ENCODE results near the gene TMC1.
"Not testable (repeated sequence)": the region's sequence is repeated elsewhere in the genome, so short reads cannot be mapped to it uniquely, and the experiment has no call there.

The TMC1 gene

GRCh38 chr9:72524820-72525540 lies 3.6 kb downstream of the TMC1 start:
- DNase-seq (ENCODE audit: insufficient read length, low spot score) (peak; percentile 84), FAIRE-seq (peak; percentile 91)

DNA sequence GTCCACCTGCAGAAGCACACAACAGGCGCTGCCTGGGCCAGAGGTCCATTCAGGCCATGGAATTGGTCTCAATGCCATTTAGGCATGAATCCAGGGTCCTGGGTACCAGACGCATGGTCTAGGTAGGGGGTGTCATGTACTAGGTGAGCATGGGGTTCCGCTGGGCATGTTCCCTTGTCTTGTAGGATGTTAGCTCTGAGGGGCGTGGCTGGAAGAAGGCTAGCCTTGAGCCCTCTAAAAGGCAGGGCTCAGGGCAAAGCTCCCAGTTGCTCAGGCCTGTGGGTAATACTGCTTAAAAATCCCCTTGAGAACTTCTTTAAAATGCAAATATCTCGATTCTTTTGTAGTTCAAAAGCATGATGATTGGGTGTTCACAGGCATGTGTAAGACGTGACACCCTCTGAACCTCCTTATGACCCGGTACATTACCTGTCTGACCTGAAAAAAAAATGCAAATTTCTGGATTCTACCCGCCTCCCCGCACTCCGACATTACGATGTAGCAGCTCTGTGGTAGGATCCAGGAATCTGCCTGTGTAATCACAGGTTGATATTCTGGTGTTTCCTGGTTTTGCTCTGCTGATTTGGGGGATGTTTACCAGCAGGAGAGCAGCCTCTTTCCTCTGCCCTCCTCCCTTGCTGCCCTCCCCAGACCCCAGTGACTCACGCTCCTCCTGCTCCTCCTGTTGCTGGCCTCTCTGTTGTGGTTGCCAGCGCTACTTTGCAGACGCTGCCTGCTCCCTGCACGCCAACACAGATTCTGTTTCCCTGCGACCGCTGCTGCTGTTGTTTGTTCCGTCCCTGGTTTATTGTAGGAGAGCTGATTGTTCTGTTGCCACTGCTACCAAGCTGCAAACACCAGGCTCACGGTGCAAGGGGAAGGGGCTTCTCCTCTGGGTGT lies 5.7 kb downstream of the TMC1 start:
- DNase-seq (ENCODE audit: insufficient read length, low spot score) (peak; percentile 67), FAIRE-seq (peak; percentile 94)

DNA sequence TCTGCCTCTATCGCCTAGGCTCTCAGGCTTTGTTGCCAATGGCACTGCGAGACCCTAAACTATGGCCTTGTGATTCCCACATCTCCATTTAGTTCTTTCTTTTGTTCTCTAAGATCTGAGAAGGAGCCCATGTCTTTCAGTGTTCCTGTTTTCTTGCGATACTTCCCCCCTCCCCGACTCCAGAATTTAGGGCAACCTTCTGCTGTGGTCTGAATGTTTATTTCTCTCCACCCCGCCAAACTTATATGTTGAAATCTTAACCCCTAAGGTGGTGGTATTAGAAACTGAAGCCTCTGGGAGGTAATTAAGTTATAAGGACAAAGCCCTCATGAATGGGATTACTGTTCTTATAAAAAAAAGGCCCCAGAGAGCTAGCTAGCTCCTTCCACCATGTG lies 6.4 kb downstream of the TMC1 start:
- FAIRE-seq (no peak), DNase-seq (ENCODE audit: insufficient read length, low spot score) (no peak)

GRCh38 chr9:72529531-72529930 lies 8.1 kb downstream of the TMC1 start:
- no peak for FAIRE-seq
- no peak for DNase-seq (ENCODE audit: insufficient read length, low spot score)

GRCh38 chr9:72533322-72533721 lies 11.9 kb downstream of the TMC1 start:
- FAIRE-seq, result no peak

DNA sequence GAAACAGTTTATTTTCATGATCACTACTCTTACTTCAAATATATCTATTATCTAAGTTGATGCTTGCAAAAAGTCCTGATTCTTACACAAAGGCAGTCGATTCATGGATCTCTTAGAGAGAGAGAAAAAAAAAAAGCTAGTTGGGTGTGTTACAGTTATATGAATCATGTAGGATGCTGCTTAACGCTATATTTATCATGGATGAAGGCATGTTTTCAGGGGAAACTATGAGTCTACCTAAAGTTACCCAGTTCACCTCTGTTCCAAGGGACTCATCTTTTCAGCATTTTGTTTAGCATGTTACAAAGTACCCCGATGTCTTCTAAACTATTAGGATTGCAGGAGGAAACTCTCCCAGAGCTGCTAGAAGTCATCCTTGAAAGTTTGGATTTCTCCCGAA lies 13.5 kb downstream of the TMC1 start:
- DNase-seq (ENCODE audit: insufficient read length, low spot score) (no peak), FAIRE-seq (no peak)

More at GRCh38 chr9:72533322-72533721, 11.9 kb downstream of the TMC1 start:
- no peak for DNase-seq (ENCODE audit: insufficient read length, low spot score)

- no peak for DNase-seq (ENCODE audit: insufficient read length, low spot score)
- FAIRE-seq, result no peak
These were observed 15.7 kb downstream of the TMC1 start for GRCh38 chr9:72537011-72537545.

GRCh38 chr9:72537671-72538070 lies 16.3 kb downstream of the TMC1 start:
- FAIRE-seq (no peak), DNase-seq (ENCODE audit: insufficient read length, low spot score) (no peak)

- no peak for FAIRE-seq
- DNase-seq (ENCODE audit: insufficient read length, low spot score), result no peak
These were observed 17.7 kb downstream of the TMC1 start for GRCh38 chr9:72538921-72539702.

DNA sequence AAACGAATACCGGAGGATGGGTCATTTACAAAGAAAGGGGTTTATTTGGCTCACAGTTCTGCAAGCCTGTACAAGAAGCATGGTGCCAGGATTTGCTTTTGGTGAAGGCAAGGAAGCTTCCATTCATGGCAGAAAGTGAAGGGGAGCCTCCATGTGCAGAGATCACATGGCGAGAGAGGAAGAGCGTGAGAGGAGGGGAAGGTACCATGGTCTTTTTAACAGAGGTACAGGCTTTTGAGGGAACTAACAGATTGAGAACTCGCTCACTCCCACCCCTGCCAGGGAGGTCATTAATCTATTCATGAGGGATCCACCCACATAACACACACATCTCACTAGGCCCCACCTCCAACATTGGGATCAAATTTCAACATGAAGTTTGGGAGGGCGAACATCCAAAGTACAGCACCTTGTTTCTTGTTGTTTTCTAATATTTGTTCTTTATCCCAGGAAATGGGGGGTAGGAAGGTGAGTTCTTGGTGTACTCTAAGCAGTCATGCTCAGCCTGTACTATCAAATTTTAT lies 18.5 kb downstream of the TMC1 start:
- FAIRE-seq (no peak), DNase-seq (ENCODE audit: insufficient read length, low spot score) (no peak)

DNA sequence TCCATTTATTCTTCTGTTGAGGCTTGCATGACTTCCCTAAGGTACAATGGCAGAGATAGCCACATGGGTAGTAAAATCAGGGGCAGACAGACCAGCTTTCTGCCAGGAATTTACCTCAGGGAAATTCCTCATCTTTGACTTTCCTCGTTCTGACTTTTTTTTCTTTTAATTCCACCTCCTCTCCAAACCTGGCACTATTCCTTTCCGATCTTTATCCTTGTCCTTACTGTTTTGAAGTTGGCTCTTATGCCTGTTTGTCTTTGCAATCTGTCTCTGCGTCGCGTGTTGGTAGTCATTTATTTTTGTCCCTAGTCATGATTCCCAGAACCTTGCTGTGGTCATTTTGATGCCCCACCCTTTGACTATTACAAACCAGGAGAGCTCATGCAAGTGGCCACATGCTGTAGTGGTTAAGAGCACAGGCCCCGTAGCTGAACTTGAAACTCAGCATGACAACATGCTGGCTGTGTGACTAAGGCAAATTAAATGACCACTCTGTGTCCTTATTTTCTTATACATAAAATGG lies 19.0 kb downstream of the TMC1 start:
- no peak for FAIRE-seq

GRCh38 chr9:72542537-72542833 lies 21.1 kb downstream of the TMC1 start:
- FAIRE-seq; DNase-seq (ENCODE audit: insufficient read length, low spot score): not testable (repeated sequence)

More for the DNA sequence above, 19.0 kb downstream of the TMC1 start:
- no peak for DNase-seq (ENCODE audit: insufficient read length, low spot score)

- DNase-seq (ENCODE audit: insufficient read length, low spot score), result no peak
- FAIRE-seq, result no peak
These were observed 21.5 kb downstream of the TMC1 start for GRCh38 chr9:72542917-72543316.

DNA sequence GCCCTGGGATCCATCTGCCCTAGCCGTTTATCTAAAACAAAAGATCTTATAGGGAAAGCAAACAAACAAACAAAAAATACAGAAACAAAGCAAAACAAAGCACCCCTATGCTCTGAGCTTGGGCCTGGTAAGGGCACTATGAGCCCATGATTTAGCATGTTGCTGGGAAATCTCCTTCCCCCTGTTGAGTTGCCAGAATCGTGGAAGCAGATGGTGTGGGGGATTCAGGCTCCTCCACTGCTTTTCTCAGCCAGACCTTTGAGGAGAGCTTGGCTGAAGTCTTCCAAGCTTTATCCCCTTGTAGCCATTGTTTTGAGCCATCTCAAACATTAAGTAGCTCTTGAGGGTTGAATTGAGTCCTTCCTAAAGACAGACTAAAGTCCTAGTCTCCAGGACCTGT lies 29.9 kb downstream of the TMC1 start:
- FAIRE-seq, result no peak
- DNase-seq (ENCODE audit: insufficient read length, low spot score), result no peak

- no peak for FAIRE-seq
- DNase-seq (ENCODE audit: insufficient read length, low spot score), result no peak
These were observed 30.9 kb downstream of the TMC1 start for GRCh38 chr9:72552356-72552755.

- peak; percentile 46 for DNase-seq (ENCODE audit: insufficient read length, low spot score)
- FAIRE-seq, result no peak
These were observed 32.8 kb downstream of the TMC1 start for GRCh38 chr9:72554221-72554641.

- DNase-seq (ENCODE audit: insufficient read length, low spot score) (peak; percentile 77), FAIRE-seq (peak; percentile 70)
These were observed 36.1 kb downstream of the TMC1 start for GRCh38 chr9:72557549-72557948.

- FAIRE-seq, result no peak
- DNase-seq (ENCODE audit: insufficient read length, low spot score), result no peak
These were observed 38.7 kb downstream of the TMC1 start for GRCh38 chr9:72560086-72560485.

DNA sequence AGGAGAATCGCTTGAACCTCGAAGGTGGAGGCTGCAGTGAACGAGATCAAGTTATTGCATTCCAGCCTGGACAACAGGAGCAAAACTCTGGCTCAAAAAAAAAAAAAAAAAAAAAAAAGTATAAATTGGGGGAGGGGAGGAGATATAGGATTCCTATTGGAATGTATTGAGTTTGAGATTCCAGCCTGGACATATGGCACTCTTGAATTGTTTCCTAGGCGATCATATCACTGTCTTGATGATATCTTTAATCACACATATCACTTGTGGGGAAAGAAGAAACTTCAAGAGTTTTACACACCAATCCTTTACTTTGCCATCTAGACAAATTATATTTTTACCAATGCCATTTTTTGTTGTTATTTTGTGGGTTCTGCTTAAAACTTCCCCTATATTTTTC lies 42.4 kb downstream of the TMC1 start:
- FAIRE-seq, result no peak

DNA sequence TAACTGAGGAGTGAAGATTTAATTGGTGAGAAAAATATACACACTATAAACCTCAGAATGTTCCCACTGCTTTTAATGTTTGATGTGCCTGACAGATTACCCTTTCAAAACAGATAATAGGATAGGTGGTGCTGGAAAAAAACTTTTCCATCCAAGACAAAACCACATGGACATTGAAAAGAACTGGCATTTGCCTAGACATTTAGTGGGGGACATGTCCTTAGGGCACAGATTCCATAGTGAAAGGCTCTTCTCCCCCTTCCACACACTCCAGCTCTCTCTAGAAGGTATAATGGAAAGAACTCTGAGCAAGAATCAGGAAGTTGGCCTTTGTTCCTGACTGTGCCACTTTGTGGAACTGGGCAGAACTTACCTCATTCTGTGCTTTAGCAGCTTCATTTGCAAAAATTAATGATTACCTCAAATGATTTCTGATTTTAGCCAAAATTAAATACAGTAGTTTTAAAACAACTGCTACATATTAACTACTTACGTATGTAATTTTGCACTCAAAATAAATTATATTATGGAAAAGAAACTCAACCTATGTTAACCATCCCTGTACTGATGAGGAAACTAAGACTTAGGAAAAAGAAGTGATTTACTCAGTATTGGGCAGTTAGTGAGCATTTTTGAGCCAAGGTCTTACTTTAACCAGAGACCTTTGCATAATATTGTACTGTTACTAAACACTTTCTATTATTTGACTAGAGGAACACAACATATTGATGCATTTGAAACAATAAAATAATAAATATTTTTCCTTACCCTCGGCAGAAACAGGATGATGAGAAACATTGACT lies 43.3 kb downstream of the TMC1 start:
- DNase-seq (ENCODE audit: insufficient read length, low spot score) (no peak), FAIRE-seq (no peak)

More for the DNA sequence above, 42.4 kb downstream of the TMC1 start:
- no peak for DNase-seq (ENCODE audit: insufficient read length, low spot score)
